Measurements from ENCODE around the gene CDX1.

DNA sequence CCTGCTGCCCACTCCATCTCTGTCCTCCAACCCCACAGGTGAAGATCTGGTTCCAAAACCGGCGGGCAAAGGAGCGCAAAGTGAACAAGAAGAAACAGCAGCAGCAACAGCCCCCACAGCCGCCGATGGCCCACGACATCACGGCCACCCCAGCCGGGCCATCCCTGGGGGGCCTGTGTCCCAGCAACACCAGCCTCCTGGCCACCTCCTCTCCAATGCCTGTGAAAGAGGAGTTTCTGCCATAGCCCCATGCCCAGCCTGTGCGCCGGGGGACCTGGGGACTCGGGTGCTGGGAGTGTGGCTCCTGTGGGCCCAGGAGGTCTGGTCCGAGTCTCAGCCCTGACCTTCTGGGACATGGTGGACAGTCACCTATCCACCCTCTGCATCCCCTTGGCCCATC, 16.9 kb downstream of the CDX1 start:
- TF ChIP-seq EZH2 (IDR thresholded peaks at IDR 0.05) (no peak), POLR2AphosphoS5 (IDR thresholded peaks at IDR 0.05; ENCODE audit: borderline replicate concordance, low read depth, low read length) (no peak)

Data from SK-N-MC (cell line).